H54 (cell line): ENCODE data around the gene FAM222A.
A peak's percentile ranks its signal among the peaks of the same experiment; 100 is the strongest.

Source experiments
- DNase-seq: peaks from one replicate; pipeline ENCODE4 v3.0.0; 2011; ENCODE audit warnings: low spot score, mixed read lengths; ENCODE audit not compliant: insufficient read length
- FAIRE-seq: peaks from 3 replicates; lab custom pipeline; 2011; peaks lifted over from hg19 to GRCh38; lab: Jason Lieb, UNC
- POLR2A ChIP-seq: IDR thresholded peaks from 2 replicates; pipeline ENCODE4 v1.6.1; 2011; ENCODE audit warnings: low read depth, mild to moderate bottlenecking, low read length

Gene FAM222A

DNA sequence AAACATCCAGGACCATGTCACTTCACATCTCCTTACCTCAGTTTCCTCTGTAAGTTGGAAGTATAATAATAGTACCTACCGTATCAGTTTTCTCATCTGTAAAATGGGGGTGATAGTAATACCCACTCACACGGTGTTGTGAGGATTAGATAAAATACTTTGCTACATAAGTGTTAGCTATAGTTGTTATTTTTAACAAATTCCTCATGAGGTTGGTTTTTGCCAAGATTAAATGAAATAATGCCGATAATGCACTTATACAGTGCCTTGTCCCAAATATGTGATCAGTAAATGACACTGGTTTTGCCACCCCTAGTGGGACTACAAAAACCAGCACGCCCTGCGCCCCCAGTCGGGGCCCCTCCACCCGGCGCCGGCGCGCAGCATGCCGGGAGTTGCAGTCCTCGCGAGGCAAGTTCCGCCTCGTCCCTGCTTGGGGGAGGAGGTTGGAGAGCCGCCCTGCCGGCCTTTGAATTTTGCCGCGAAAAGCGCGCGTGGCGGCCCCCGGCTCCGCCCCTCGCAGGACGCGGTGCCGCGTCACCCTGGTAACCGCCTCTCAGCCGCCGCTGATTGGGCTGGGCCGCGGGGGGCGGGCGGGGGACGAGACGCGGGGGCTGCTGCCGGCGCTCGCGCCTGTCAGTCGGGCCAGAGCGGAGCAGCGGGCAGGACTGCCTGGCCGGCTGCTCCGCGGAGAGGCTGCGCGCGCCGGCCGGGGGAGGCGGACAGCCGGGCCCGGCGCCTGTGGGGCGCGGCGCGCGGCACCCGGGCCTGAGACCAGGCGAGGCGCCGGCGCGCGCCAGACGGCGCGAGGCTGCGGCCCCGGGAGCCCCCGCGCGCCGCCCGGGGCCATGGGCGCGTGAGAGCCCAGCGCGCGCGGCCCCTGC is at the start of gene FAM222A:
TSS of gene FAM222A (plus strand) at position 639 of the 884 bp plus-strand sequence. CDS start 30,322 bp downstream, outside the sequence.
- TF ChIP-seq POLR2A: peak; percentile 84
- no peak for FAIRE-seq
- DNase-seq: peak; percentile 97

DNA sequence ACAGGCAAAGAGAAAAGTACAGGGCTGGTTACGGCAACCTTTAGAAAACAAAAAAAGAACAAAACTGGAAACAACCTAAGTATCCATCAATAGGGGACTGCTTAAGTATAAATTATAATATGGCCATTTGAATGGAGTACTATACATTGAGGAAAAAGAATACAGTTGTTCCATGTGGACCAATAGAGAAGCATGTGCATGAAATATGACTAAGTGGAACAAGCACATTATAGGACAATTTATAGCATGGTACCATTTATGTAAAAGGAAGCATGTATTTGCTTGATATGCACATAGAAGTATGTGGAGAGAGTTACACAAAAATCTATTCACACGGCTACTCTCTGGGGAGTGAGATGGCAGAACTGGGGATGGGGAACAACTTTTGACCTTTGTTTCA is 49.2 kb upstream of the FAM222A start:
- no peak for TF ChIP-seq POLR2A
- DNase-seq: no peak
- no peak for FAIRE-seq

GRCh38 chr12:109666068-109666467 is 47.6 kb upstream of the FAM222A start:
- DNase-seq (no peak), FAIRE-seq (no peak)
- TF ChIP-seq POLR2A: no peak

GRCh38 chr12:109670731-109671130 is 42.9 kb upstream of the FAM222A start:
- FAIRE-seq (no peak), DNase-seq (no peak)
- no peak for TF ChIP-seq POLR2A

GRCh38 chr12:109671502-109671901 is 42.1 kb upstream of the FAM222A start:
- no peak for DNase-seq
- FAIRE-seq: no peak
- TF ChIP-seq POLR2A: no peak

DNA sequence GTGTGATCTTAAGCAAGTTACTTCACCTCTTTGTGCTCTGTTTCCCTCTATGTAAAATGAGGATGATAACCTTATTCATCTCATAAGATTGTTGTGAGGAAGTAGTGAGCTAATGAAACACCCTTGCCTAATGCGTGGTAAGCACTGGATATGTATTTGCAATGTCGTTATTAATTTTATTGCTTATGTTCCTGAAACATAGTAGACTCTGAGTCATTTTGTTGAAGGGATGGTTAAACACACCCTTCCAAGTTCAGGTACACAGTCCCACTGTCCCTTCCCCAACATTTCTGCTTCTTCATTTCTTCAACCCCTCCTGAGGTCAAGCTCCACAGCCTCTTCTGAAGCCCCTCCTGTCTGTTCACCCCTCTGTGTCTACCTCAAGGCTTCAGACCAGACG is 40.2 kb upstream of the FAM222A start:
- FAIRE-seq: no peak
- no peak for DNase-seq
- TF ChIP-seq POLR2A: no peak

GRCh38 chr12:109673884-109674283 is 39.7 kb upstream of the FAM222A start:
- DNase-seq (no peak), FAIRE-seq (no peak)
- no peak for TF ChIP-seq POLR2A

- no peak for FAIRE-seq
- no peak for TF ChIP-seq POLR2A
- DNase-seq: no peak
These were observed 38.2 kb upstream of the FAM222A start for GRCh38 chr12:109675411-109675810.

DNA sequence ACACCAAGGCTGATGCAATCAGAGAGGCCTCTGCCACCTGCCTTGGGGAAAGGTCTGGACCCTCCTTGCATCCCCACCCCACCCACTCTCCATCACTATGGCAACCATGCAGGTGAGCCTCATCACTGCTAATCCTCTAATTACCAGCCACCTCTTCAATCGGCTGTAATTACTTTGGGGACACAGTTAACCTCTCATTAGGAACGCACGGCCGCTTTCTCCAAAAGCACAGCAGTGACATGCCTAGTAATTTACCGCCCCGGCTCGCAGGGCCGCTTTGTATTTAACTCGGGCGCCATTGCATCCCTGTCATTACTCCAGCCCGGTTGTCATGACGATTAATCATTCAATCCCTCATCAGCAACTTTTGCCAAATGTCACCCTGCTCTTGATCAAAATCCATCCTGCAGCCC is 36.3 kb upstream of the FAM222A start:
- TF ChIP-seq POLR2A: no peak
- DNase-seq: no peak
- FAIRE-seq: no peak

DNA sequence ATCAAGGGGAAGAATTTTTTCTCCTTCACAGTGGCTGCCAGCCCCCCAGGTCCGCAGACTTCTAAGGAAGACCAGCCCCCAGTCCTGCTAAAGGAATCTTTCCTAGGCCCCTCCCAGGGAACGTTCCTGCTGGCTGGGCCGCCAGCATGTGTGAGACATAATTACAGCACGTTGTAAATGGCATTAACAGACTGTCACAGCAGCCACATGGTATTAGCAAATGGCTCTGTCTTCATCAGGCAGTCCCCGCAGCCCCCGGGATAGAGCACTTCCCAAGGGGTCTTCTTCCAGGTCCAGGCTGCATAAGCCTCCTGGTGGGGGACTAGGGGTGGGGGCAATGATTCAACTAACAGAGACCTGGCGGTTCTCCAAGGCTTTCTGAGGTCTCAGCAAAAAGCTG is 34.9 kb upstream of the FAM222A start:
- FAIRE-seq (no peak), DNase-seq (no peak)
- no peak for TF ChIP-seq POLR2A

GRCh38 chr12:109679501-109680263 is 33.9 kb upstream of the FAM222A start:
- DNase-seq: no peak
- no peak for FAIRE-seq

DNA sequence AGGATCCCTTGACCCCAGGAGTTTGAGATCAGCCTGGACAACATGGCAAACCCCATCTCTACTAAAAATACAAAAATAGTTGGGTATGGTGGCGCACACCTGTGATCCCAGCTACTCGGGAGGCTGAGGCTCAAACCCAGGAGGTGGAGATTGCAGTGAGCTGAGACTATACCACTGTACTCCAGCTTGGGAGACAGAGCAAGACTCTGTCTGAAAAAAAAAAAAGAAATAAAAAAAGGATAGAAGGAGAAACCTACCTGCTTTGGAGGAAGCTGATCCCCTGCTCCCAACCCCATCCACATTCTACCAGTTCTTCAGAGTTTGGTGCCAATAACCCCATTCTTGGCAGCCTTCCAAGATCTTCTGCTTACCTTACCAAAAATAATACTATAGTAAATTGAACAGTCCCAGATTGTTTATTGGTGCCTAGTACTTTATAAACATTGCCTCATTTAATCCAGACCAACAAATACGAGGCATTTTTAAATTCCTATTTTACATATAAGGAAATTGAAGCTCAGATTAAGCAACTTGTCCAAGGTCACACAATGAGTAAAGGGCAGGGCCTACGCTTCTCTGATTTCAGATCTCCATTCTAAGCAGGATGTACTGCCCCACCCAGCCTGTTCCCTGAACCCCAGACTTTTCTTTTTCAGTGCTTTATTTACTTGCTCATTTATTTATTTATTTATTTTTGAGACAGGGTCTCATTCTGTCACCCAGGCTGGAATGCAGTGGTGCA is 33.2 kb upstream of the FAM222A start:
- TF ChIP-seq POLR2A: no peak
- FAIRE-seq: no peak
- no peak for DNase-seq

More at GRCh38 chr12:109679501-109680263, 33.9 kb upstream of the FAM222A start:
- no peak for TF ChIP-seq POLR2A

GRCh38 chr12:109681986-109682707 is 31.5 kb upstream of the FAM222A start:
- no peak for FAIRE-seq
- TF ChIP-seq POLR2A: no peak

More at GRCh38 chr12:109681986-109682707, 31.5 kb upstream of the FAM222A start:
- no peak for DNase-seq
